ENCODE results near the gene PPM1E.

DNA sequence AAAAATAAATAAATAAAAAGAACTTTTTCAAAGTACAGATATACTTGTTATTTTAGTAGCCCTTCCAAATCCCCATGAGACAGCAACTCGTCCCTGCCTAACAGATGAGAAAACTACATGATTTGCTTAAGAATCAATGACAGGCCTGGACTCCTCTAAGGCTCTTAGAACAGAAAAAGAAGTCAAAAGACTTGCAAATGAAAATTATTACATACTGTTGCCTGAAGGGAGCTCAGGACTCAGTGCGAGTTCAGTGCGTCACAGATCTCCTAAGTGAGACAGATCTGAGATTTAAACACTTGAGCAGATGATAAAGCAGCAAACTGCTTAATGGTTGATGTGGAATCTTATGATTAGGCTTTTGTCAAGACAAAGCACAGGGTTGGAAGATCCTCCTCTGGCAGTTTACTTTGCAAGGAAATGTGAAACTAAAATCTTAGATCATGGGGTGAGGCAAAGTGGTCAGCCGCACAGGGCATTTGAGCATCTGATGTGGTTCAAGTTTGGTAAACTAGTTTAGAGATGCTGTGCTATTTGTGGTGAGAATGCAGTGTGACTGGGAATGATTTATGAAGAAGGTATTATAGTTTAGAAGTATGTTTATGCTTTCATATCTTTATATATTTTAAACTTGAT lies 212.9 kb downstream of the PPM1E start:
- TF ChIP-seq, protein P1, sequence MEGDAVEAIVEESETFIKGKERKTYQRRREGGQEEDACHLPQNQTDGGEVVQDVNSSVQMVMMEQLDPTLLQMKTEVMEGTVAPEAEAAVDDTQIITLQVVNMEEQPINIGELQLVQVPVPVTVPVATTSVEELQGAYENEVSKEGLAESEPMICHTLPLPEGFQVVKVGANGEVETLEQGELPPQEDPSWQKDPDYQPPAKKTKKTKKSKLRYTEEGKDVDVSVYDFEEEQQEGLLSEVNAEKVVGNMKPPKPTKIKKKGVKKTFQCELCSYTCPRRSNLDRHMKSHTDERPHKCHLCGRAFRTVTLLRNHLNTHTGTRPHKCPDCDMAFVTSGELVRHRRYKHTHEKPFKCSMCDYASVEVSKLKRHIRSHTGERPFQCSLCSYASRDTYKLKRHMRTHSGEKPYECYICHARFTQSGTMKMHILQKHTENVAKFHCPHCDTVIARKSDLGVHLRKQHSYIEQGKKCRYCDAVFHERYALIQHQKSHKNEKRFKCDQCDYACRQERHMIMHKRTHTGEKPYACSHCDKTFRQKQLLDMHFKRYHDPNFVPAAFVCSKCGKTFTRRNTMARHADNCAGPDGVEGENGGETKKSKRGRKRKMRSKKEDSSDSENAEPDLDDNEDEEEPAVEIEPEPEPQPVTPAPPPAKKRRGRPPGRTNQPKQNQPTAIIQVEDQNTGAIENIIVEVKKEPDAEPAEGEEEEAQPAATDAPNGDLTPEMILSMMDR (optimal IDR thresholded peaks at IDR 0.05 in 1 of 3, IDR thresholded peaks at IDR 0.05 in 1 of 3, conservative IDR thresholded peaks at IDR 0.05 in 1 of 3; ENCODE audit: extremely low read depth in 1 of 3, insufficient read depth in 2 of 3, low read length in 3 of 3), result no peak
- TF ChIP-seq EZH2 (IDR thresholded peaks at IDR 0.05; ENCODE audit: low read length), result no peak

All from keratinocyte (primary cell).